Measurements from ENCODE around the gene MAGEA8.
"Not testable (repeated sequence)": the region's sequence is repeated elsewhere in the genome, so short reads cannot be mapped to it uniquely, and the experiment has no call there.

The MAGEA8 gene

GRCh38 chrX:149903889-149904748 is 23.1 kb downstream of the MAGEA8 start:
- DNase-seq (ENCODE audit: low read depth): peak; percentile 9

- DNase-seq (ENCODE audit: low read depth): no peak
Observed at GRCh38 chrX:149908308-149908707, 27.3 kb downstream of the MAGEA8 start.

DNA sequence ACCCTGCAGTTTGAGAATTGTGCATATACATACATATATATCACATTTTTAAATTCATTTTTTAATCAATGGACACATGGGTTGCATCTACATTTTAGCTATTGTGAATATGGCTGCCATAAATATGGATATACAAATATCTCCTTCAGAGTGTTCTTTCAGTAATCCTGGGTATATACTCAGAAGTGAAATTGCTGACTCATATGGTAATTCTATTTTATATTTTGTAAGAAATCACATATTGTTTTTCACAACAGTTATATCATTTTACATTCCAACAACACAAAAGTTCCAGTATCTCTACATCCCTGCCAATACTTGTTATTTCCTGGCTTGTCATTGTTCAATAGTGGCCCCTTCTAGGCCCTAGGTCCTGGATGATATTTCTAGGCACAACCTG is 27.7 kb downstream of the MAGEA8 start:
- no peak for DNase-seq (ENCODE audit: low read depth)

GRCh38 chrX:149909324-149910177 is 28.6 kb downstream of the MAGEA8 start:
- no peak for DNase-seq (ENCODE audit: low read depth)

DNA sequence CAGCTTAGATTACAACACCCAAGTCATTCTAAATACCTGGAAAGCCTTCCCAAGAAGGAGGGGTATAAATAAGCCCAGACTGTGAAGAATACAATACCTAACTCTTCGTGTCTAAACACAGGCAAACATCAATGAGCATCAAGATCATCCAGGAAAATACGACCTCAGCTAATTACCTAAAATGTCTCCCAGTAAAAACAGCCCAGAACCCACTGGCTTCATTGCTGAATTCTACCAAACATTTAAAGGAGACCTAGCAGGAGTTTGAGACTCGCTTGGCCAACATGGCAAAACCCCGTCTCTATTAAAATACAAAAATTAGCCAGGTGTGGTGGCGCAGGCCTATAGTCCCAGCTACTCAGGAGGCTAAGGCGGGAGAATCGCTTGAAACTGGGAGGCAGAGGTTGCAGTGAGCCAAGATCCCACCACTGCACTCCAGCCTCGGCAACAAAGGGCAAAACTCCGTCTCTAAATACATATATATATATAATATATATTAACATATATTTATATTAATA is 29.3 kb downstream of the MAGEA8 start:
- no peak for DNase-seq (ENCODE audit: low read depth)

DNA sequence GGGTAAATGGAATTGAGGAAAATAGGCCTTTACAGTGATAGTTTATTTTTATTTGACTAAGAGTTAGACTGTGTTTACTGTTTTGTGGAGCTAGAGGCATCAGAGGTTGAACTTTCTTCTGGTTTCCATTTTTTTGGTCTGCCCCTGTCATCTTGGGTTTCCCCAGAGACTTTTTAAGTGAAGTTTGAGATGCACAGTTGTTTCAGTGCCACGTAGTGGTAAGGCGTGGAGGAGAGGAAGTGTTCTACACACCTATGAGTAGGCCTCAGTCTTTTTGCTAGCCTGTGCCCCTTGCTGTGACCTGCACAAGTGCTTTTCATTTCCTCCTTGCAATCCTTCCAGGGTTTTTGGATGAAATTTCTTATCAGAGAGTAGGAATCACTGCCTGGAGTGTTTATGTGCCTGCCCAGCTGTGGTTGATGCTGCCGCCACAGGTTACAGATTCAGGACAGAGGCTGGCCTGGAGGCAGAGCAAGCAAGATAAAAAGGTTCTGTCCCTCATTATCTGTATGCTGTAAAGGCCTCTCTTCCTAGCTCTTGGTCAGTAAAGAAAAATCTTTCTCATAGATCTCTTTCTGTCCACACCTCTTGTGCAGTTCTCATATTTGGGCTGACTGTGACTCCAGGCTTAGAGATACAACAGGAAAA is 35.9 kb downstream of the MAGEA8 start:
- no peak for DNase-seq (ENCODE audit: low read depth)

DNA sequence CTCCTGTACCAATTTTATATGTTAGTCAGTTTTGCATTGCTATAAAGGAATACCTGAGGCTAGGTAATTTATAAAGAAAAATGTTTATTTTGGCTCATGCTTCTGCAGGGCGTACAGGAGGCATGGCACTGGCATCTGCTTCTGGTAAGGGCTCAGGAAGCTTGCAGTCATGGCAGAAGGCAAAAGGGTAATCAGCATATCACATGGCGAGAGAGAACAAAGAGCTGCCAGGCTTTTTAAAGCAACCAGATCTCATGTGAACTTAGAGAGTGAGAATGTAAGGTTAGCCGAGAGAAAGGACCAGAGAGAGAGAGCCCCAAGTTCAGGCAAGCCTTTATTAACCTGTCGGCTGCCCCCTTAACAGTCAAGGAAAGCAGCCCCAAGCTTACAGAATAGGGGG is 42.9 kb downstream of the MAGEA8 start:
- not testable (repeated sequence) for DNase-seq (ENCODE audit: low read depth)

- not testable (repeated sequence) for DNase-seq (ENCODE audit: low read depth)
Observed at GRCh38 chrX:149924434-149924833, 43.5 kb downstream of the MAGEA8 start.

- DNase-seq (ENCODE audit: low read depth): not testable (repeated sequence)
Observed at GRCh38 chrX:149927245-149927963, 46.4 kb downstream of the MAGEA8 start.

DNA sequence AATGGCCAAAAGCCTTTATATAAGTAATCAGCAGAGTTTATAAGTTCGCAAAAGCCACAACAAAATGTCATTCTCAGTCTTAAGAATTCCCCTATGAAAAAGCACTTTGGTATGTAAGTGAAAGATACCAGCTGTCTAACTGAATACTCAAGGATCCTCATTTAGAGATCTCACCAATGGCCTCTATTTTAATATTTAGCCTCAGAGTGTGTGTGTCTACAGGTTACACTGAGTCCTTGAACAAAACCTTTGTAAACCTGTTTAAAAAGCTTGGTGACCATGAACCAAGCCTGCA is 46.9 kb downstream of the MAGEA8 start:
- DNase-seq (ENCODE audit: low read depth): not testable (repeated sequence)

DNA sequence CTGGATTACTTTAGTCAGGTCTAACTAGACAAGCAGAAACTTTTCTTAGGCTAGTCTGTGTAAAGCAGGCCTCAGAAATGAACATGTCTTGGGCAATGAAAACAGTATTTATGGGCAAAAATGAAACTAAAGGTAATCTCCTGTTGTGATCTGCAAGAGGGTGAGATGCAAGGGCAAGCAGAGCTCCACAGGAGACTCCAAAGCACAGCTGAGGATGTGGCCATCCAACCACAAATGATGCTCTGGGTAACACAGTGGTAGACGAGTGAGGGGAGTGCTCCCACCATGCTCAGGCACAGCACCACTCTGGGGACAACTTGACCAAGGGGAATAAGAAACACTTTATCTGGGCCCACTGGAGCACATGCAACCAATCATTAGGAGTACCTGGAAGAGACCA is 47.7 kb downstream of the MAGEA8 start:
- DNase-seq (ENCODE audit: low read depth): not testable (repeated sequence)

- DNase-seq (ENCODE audit: low read depth): not testable (repeated sequence)
Observed at GRCh38 chrX:149929400-149929799, 48.4 kb downstream of the MAGEA8 start, which contains the start of gene HSFX4. Gene HSFX4, plus strand, starts transcription at chrX:149929573. Its CDS starts 72 bp downstream, at chrX:149929645.

- DNase-seq (ENCODE audit: low read depth): not testable (repeated sequence)
Observed at GRCh38 chrX:149931355-149931754, 50.4 kb downstream of the MAGEA8 start.

DNA sequence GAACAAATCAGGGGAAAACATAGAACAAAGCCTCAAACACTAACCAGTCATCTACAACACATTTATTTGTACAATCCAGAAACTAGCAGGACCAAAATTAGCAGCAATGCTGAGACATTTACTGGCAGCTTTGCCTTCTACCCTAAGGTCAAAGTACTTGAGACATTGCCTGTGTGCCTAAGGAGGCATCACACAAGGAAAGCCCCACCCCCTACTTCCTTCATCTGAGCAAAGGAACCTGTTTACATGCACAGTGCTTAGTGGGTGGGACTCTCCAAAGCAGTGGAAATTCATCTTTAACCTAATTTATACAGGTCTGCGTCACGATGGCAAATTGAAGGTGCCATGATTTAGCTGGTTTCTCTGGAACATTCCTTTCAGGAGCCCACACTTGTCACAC is 51.2 kb downstream of the MAGEA8 start:
- not testable (repeated sequence) for DNase-seq (ENCODE audit: low read depth)

GRCh38 chrX:149932970-149933369 is 52.0 kb downstream of the MAGEA8 start:
- not testable (repeated sequence) for DNase-seq (ENCODE audit: low read depth)

GRCh38 chrX:149933547-149933946 is 52.6 kb downstream of the MAGEA8 start:
- DNase-seq (ENCODE audit: low read depth): not testable (repeated sequence)

Data from stromal cell of bone marrow (primary cell).